LHCN-M2 (cell line): ENCODE measurements around the gene C17orf114.

Experiments
- DNase-seq: peaks from one replicate; pipeline ENCODE4 v3.0.0-alpha.2; 2012; ENCODE audit warnings: low read depth

Gene C17orf114

DNA sequence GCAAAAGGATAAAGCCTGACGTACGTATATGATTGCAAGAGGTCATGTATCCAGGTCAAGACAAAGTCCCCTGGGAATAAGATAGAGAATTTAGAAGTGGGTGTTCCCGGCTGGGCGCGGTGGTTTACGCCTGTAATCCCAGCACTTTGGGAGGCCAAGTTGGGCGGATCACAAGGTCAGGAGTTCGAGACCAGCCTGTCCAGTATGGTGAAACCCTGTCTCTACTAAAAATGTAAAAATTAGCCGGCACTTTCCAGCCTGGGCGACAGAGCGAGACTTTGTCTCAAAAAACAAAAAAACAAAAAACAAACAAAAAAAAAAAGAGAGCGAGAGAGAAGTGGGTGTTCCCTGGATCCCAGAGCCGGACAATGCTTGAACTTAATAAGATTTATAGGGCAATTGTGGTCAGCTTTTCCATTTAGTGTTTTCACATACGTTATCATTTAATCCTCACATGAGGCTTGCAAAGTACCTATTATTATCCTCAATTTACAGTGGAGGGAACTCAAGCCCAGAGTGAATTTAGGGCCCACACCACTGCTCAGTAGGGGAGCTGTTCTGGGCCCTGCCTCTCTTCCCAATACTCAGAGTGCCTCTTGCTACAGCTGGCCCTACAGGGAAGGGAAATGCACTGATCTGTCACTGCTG is 13.8 kb downstream of the C17orf114 start:
- DNase-seq, result no peak

DNA sequence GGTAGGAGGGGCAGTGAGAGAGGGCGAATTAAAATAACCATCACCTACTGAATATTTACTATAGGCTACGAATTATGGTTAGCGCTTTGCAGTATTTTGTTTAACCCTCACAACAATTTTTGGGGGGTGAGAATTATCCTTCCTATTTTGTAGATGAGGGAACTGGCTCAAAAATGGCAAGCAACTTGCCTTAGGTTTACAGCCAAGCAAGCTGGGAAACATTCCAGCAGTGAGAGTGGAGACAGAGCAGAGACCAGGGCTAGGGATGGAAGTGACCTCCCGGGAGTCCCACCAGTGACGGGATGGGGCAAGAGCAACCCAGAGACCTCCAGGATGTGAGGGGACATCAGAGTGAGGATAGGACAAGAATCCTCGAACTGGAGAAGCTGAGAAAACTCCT is 15.6 kb downstream of the C17orf114 start:
- no peak for DNase-seq

DNA sequence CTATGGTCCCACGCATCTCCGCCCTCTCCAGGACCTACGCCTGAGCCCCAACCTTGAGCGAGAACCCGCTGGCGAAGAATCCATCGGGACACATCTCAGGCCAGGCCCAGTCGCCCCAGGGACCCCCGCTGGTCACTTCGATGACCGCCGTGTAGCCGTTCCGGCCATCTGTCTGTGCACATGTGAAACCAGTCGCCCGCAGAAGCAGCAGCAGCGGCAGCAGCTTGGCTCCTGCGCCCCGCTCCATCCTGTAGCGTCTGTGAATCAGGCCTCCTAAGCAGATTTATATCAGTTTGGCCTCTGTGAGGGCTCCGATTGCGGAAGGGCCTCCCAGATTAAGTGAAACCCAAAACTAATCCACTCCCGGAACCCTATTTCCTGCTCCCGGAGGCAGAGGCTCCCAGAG is 16.0 kb downstream of the C17orf114 start, which contains the start of gene VMO1:
Gene VMO1, minus strand, starts transcription at position 259 of the 406 bp plus-strand sequence. Its CDS starts 12 bp downstream, at position 247.
- peak; percentile 44 for DNase-seq

DNA sequence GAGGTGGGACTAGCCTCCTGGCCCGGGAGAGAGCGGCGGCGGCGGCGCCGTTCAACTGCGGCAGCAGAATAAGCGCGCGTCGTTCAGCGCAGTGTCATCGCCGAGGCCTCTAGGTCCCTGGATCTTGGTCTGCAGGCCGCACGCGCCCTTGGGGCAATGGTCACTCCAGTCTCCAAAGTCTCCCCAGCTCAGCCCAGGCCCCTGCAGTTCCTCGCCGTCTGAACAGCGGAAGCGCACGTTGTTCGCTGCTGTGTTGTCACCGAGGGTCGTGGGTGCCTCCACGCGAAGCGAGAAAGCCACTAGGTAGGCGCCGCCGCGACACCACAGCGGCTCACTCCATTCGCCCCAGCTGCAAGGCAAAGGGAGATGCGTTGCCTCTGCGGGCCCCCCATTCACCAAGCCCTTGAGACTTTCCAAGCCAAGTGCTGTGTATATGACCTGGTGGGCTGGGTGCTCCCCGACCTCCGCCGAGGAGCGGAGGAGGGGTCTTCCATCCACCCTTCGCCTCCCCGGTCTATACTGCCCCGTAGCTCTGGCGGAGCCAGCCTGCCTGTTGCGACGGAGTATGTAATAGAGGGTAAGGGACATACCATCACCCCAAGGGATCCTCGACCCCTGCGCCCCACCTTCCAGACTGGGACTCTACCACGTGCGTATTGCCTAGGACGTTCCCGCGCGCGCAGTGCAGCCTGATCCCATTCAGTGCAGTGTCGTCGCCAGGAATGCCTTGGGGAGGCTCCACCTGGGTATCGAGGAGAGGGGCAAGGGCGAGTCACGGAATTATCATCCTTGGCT is 16.6 kb downstream of the C17orf114 start:
- no peak for DNase-seq

DNA sequence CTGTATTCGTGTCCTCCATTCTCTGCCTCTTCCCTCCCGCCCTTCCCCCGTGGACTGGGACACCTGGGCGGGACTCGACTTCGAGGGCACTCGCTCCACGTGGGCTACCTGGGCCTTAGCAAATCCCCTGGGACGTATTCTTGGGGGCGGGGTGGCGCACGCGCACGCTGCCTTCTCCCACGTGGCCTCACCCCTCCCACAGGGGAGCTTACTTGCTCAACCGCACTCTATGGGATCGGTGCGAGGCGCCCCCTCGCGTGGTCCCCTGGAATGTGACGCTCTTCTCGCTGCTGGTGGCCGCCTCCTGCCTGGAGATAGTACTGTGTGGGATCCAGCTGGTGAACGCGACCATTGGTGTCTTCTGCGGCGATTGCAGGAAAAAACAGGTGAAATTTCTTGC is 19.5 kb downstream of the C17orf114 start:
- DNase-seq, result no peak

DNA sequence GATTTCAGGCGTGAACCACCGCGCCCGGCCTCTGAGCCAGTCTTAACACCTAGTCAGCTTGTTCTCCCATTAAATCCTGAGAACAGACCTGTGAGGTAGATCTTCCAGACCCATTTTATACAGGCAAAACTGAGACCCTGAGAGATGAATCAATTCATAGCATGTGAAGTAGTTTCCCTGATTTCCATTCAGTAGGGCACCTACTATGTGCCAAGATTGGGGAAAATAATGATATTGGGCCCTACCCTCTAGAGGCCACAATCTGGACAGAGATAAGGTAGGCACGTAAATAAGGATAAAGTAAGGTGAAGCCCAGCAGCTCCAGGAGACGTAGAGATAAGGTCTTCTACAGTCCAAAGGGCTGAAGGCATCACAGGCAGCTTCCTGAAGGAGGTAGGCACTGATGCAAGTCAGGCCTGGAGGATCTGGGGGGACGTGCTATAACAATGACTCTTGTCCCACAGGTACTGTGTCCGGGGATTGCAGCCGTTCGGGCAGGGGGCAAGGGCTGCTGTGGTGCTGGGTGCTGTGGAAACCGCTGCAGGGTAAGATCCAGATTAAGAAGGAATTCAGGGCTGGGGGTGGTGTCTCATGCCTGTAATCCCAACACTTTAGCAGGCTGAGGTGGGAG is 21.7 kb downstream of the C17orf114 start:
- no peak for DNase-seq

DNA sequence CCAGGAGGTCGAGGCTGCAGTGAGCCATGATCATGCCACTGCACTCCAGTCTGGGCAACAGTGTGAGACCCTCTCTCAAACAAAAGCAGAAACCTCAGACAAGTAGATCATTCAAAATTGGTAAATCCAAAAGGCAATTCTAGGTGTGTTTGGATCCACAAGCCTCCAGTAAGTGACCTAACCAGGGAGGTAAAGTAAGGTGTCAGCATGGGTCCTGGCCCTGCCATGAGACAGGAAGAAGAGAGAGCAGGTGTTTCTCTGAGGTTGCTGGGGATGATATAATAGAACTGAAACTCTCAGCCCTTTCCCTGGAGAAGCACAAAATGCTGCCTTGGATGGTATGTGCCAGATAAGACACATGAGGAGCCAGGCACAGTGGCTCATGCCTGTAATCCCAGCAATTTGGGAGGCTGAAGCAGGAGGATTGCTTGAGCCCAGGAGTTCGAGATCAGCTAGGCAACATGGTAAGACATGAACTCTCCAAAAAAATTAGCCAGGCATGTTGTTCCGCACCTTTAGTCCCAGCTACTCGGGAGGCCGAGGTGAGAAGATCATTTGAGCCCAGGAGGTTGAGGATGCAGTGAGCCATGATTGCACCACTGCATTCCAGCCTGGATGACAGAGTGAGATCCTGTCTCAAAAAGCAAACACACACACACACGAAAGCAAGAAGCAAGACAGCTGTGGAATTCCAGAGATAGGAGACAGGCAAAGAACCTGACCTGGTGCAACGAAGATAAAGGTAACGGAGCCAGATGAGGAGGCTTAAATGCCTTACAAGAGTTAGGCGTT is 24.0 kb downstream of the C17orf114 start:
- no peak for DNase-seq

DNA sequence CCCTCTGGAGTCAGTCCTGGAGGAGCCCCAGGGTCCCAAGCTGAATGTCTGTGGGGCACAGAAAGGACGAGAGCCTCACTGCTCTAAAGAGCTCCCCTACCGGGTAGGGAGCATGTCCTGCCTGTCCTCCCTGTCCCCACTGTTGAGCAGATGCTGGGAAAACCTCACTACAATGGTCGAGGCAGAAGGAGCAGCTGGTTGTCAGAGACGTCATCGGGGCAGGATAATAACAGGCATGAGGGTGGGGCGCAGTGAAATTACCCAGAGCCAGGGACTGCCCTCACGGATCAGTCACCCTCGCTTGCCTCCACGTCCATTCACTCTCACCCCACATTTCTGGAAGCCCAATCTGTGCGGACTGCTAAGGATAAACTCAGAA is 29.9 kb downstream of the C17orf114 start:
- DNase-seq, result no peak

DNA sequence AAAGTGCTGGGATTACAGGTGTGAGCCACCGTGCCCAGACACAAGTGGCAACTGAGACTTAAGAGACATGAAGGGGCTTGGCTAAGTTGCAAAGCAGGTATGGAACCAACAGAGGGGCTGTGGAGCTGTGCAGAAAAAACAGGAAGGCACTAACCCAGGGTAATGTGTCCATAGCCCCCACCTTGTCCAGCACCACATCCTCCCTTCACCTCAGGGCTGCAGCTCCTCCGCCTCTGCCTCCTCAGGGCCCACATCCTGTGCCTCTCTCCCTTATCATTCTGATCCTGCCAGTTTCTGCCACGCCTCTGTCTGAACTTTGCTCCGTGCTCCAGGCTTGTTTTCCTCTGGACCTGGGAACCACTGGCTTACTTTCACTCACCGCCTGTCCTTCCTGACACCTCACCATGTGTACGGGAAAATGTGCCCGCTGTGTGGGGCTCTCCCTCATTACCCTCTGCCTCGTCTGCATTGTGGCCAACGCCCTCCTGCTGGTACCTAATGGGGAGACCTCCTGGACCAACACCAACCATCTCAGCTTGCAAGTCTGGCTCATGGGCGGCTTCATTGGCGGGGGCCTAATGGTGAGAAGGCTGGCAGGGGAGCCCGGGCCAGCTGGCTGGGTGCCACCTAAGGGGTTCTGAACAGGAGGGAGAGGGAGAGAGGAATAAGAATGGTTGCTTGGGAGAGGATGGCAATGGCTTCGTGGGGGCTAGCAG is 30.5 kb downstream of the C17orf114 start, which contains the start of gene TM4SF5:
Gene TM4SF5, plus strand, starts transcription at position 368 of the 716 bp plus-strand sequence. Its CDS starts 37 bp downstream, at position 405.
- no peak for DNase-seq

DNA sequence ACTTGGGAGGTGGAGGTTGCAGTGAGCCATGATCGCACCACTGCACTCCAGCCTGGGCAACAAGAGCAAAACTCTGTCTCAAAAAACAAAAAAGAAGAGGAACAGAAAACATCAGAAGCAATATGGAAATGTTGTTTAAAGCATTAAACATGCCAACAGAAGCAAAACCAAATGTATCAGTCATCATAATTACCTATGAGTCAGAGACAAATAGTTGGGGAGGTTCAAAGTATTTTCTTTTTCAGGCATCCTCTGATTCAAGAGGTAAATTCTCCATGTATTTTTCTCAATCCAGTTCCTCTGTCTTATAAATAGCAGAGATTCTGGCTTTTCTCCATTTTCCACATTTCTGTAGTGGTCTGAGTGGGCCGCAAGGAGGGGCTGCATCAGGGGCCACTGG is 32.5 kb downstream of the C17orf114 start:
- DNase-seq, result no peak

DNA sequence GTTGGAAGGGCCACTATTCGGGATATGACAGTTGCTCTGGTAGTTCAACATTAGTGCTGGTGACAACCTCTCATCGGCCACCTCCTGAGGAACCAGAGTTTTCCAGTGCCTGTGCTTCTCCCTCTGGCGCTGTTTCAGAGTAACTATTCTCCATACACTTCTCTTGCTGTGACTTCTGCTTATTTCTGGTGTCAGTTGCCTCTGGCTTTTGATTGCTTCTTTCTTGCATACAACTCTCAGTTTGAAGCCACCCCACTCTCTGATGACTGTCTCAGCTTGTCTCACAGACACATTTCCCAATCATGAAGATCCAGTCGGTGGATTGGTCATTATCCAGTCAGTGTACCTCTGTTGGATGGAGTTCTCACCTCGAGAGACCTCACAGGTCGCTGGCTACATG is 33.8 kb downstream of the C17orf114 start:
- DNase-seq, result no peak

DNA sequence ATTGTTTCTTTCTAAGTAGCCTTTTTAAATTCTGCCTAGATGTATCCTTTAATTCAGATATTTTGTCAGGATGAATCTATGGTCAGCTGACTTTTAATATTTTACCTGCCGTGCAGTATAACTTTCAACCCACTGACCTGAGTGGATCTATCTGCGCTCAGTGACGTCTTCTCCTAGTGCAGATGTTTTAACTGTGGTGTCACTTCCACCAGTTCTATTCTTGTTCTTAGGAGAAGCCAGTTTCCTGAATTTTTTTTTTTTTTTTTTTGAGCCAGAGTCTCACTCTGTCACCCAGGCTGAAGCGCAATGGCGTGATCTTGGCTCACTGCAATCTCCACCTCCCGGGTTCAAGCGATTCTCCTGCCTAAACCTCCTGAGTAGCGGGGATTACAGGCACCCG is 35.4 kb downstream of the C17orf114 start:
- no peak for DNase-seq

DNA sequence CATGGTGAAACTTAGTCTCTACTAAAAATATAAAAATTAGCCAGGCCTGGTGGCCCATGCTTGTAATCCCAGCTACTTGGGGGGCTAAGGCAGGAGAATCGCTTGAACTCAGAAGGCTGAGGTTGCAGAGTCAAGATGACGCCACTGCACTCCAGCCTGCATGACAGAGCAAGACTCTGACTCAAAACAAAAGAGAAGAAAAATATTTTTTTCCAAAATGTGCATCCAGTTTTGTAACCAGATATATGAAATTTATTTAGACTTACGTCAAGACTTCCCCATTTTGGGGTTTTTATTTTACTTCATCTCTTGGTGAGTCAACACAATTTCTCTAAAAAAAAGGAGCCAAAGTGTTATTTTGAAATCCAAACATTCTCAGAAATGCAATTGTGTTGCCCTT is 35.9 kb downstream of the C17orf114 start:
- DNase-seq, result no peak

DNA sequence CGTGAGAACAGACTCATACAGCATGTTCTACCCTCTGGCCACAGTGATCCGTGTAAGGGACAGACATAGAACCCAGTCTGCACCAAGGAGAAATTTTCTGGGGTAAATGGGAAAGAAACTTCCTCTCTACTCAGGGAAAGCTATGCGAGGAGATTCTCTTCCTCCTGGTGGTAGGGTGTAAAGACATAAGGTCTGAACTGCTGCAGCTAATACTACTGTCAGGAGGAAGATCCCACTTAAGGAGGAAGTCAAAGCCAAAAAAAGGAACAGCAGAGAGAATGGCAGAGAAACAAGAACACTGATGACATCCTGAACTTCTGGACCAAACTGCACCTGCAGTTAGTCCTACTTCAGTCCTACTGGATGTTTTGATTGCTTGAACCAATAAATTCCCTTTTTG is 37.5 kb downstream of the C17orf114 start:
- DNase-seq, result no peak

DNA sequence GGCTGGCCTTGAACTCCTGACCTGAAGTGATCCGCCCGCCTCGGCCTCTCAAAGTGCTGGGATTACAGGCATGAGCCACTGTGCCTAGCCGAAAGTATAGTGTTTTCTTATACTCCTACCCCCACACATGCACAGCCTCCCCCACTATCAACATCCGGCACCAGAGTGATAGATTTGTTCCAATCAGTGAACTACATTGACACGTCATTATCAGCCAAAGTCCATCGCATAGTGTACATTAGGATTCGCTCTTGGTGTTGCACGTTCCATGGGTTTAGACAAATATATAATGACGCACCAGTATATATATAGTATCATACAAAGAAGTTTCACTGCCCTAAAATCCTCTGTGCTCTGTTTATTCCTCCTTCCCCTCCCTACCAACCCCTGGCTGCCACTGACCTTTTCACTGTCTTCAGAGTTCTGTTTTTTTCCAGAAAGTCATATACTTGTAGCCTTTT is 42.3 kb downstream of the C17orf114 start:
- no peak for DNase-seq

DNA sequence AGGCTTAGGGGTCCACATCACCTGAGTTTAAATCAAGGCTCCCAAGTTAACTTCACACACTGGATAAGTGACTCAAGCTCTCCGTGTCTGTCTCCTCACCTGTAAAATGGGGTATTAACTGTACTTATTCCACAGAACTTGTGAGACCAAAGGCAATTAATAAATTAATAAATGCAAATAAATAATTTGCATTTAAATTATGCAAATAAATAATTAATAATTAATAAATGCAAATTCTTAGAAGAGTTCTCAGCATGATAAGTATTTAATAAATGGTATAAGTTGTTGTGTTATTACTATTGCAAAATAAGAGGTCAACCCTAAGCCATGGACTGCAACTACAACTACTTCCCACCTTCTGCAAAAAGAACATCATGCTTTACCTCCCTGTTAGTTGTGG is 48.7 kb downstream of the C17orf114 start:
- DNase-seq, result no peak

DNA sequence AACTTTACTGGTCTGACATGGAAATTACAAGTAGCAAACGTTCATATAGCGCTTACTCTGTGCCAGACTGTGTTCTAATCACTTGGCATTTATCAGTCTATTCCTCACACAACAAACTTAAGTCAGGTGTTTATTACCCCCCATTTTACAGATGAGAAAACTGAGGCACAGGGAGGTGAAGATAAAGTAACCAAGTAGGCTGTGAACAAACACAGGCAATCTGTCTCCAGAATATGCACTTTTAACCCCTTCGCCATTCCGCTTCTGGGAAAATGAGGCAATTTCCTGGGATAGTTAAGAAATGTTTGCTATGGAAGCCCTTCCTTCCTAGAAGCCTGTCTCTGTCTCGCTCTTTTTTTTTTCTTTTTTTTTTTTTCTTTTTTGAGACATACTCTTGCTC is 50.2 kb downstream of the C17orf114 start:
- no peak for DNase-seq
